HL-60 (cell line): ENCODE data around the gene MNDA.

Experiments
- DNase-seq, 2 experiments: peaks; one replicate each; pipeline ENCODE4 v3.0.0-alpha.2; 2010 to 2020; ENCODE audit warnings: low read depth in 1 of 2, low spot score in 1 of 2
- H3K27ac ChIP-seq: fragments of 250-450 bp; sonication (Bioruptor Pico); replicated peaks from 2 replicates; pipeline ENCODE4 v1.5.1; 2020; ENCODE audit warnings: mild to moderate bottlenecking, moderate library complexity
- H3K27me3 ChIP-seq: fragments of 250-450 bp; sonication (Bioruptor Pico); 2 replicates; pipeline ENCODE4 v1.5.1; 2021; ENCODE audit warnings: mild to moderate bottlenecking, moderate library complexity; ENCODE audit not compliant: insufficient read depth, poor library complexity, severe bottlenecking
- H3K4me3 ChIP-seq: replicated peaks from 2 replicates; pipeline ENCODE4 v1.5.1; 2011; ENCODE audit warnings: mild to moderate bottlenecking, control low read depth, low read length; ENCODE audit not compliant: insufficient read depth
- GABPA ChIP-seq: IDR thresholded peaks from 2 replicates; pipeline ENCODE4 v1.6.1; 2012; ENCODE audit warnings: low read depth
- POLR2AphosphoS5 ChIP-seq: IDR thresholded peaks from 2 replicates; pipeline ENCODE4 v1.6.1; 2012; ENCODE audit warnings: low read depth
- SPI1 ChIP-seq: IDR thresholded peaks from 2 replicates; pipeline ENCODE4 v1.6.1; 2012; ENCODE audit warnings: low read depth, mild to moderate bottlenecking, borderline replicate concordance
- TF ChIP-seq, protein P1 (sequence below): IDR thresholded peaks from 2 replicates; pipeline ENCODE4 v1.6.1; 2012; ENCODE audit warnings: low read depth; ENCODE audit not compliant: insufficient replicate concordance
- TF ChIP-seq, protein P2 (sequence below): IDR thresholded peaks from one replicate; pipeline ENCODE4 v1.5.1; 2011; ENCODE audit warnings: low read length, control low read depth, inconsistent platforms; ENCODE audit not compliant: insufficient read depth

Gene MNDA

DNA sequence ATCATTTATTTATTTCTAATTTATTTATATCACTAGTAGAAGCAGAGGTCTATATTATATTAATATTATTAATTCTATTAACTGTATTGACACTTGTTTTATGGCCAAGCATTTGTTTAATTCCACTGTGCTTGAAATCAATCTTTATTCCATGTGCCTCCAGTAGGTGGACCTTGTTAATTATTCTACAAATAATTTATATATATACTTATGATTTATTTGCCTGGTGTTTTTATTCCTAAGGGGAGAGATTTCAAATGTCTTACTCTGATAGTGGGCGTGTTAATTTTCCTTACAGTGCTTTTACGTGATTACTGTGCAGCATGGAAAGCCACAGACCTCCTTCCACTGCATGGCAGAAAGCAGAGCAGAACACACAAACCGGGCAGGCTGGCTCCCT lies 32.6 kb upstream of the MNDA start:
- no peak for DNase-seq
- TF ChIP-seq, protein P1, sequence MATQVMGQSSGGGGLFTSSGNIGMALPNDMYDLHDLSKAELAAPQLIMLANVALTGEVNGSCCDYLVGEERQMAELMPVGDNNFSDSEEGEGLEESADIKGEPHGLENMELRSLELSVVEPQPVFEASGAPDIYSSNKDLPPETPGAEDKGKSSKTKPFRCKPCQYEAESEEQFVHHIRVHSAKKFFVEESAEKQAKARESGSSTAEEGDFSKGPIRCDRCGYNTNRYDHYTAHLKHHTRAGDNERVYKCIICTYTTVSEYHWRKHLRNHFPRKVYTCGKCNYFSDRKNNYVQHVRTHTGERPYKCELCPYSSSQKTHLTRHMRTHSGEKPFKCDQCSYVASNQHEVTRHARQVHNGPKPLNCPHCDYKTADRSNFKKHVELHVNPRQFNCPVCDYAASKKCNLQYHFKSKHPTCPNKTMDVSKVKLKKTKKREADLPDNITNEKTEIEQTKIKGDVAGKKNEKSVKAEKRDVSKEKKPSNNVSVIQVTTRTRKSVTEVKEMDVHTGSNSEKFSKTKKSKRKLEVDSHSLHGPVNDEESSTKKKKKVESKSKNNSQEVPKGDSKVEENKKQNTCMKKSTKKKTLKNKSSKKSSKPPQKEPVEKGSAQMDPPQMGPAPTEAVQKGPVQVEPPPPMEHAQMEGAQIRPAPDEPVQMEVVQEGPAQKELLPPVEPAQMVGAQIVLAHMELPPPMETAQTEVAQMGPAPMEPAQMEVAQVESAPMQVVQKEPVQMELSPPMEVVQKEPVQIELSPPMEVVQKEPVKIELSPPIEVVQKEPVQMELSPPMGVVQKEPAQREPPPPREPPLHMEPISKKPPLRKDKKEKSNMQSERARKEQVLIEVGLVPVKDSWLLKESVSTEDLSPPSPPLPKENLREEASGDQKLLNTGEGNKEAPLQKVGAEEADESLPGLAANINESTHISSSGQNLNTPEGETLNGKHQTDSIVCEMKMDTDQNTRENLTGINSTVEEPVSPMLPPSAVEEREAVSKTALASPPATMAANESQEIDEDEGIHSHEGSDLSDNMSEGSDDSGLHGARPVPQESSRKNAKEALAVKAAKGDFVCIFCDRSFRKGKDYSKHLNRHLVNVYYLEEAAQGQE = no peak
- TF ChIP-seq GABPA = no peak
- TF ChIP-seq, protein P2, sequence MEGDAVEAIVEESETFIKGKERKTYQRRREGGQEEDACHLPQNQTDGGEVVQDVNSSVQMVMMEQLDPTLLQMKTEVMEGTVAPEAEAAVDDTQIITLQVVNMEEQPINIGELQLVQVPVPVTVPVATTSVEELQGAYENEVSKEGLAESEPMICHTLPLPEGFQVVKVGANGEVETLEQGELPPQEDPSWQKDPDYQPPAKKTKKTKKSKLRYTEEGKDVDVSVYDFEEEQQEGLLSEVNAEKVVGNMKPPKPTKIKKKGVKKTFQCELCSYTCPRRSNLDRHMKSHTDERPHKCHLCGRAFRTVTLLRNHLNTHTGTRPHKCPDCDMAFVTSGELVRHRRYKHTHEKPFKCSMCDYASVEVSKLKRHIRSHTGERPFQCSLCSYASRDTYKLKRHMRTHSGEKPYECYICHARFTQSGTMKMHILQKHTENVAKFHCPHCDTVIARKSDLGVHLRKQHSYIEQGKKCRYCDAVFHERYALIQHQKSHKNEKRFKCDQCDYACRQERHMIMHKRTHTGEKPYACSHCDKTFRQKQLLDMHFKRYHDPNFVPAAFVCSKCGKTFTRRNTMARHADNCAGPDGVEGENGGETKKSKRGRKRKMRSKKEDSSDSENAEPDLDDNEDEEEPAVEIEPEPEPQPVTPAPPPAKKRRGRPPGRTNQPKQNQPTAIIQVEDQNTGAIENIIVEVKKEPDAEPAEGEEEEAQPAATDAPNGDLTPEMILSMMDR = no peak
- TF ChIP-seq SPI1 = no peak
- no peak for TF ChIP-seq POLR2AphosphoS5

DNA sequence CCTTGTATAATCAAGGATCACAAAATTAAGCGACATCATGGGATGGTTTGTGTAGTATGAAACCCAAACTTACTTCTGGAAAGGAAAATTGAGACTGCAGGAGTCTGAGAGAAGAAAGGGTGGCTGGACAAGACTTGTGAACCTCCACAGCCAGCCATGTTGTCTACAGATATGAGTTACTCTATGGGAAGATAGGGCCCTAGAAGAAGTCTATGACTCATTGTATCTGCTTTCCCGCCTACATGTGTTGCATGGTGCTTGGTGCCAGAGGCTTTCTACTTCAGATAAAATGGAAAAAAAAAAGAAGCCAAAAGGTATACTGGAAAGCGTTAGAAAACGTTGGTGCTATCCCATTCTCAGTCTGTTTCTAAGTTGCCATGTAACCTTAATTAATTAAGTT lies 31.5 kb upstream of the MNDA start:
- H3K27ac ChIP-seq = peak overlapping the region; percentile 73
- TF ChIP-seq, protein P2 = no peak
- TF ChIP-seq SPI1 (no peak), POLR2AphosphoS5 (no peak), GABPA (no peak)
- TF ChIP-seq, protein P1 = no peak

More for the DNA sequence above, 32.6 kb upstream of the MNDA start:
- no peak overlapping the region for H3K27ac ChIP-seq
- H3K4me3 ChIP-seq = no peak overlapping the region
- no peaks in the 10 kb centered on the region for H3K27me3 ChIP-seq

DNA sequence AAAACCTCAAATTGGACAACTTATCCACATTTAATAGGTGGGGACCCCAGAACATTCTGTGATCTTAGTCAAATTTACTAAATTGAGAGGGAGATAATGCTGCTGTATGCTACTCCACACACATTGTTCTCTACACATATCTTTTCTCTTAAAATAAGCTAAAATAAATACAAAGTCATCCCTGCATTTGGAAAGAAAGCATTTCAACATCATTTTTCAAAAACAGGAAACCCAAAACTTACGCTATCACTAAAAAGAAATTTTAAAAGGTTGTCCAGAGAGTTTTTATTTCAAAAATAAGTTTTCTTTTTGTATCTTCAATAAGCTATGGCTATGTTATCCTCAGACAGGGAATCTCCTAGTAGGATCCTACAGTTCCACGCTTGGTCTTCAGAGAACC lies 30.6 kb upstream of the MNDA start:
- Histone ChIP-seq H3K27me3 (no peaks in the 10 kb centered on the region), H3K4me3 (no peak overlapping the region), H3K27ac (peak overlapping the region; percentile 73)
- DNase-seq = no peak
- TF ChIP-seq GABPA = no peak
- TF ChIP-seq SPI1 = peak; percentile 42; the same call in 1 of the 2 replicates

More for the DNA sequence above, 31.5 kb upstream of the MNDA start:
- no peaks in the 10 kb centered on the region for H3K27me3 ChIP-seq
- no peak for DNase-seq
- no peak overlapping the region for H3K4me3 ChIP-seq

DNA sequence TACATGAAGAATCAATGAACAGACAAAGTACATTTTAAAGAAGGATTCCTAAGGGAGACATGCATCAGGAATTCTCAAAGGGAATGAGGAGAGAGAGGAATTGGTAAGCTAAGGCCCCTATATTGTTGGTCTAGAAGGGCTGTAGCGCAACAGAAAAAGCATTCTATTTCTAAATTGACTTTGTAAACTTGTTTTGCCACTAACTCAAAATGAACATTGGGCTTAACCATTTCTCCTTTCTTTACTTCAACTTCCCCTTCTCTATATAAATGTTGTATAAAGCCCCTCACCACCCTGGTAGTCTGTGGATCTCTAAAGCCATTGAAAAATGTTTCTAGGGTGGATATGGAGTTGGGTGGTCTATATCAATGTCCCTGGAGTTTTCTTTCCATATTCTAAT lies 29.8 kb upstream of the MNDA start:
- Histone ChIP-seq H3K4me3 (no peak overlapping the region), H3K27ac (peak overlapping the region; percentile 73), H3K27me3 (no peaks in the 10 kb centered on the region)
- TF ChIP-seq, protein P1 = no peak
- peak; percentile 29; the same call in 1 of the 2 replicates for TF ChIP-seq SPI1
- DNase-seq = no peak
